WTC11 (cell line): ENCODE measurements around the gene EI24. TPM values are rescaled to one million over a fixed set of nuclear protein-coding genes. Genes with fewer than 3 reads are reported as not detected.

Experiments used
- ATF1 ChIP-seq: sonication (generic); formaldehyde crosslinking; IDR thresholded peaks from 2 replicates; pipeline ENCODE4 v1.8.1; 2023; ENCODE audit warnings: mild to moderate bottlenecking, moderate library complexity, missing genetic modification reagents
- ELF4 ChIP-seq: sonication (generic); formaldehyde crosslinking; IDR thresholded peaks from 2 replicates; pipeline ENCODE4 v1.8.1; 2022; ENCODE audit warnings: low read depth, mild to moderate bottlenecking, moderate library complexity, missing genetic modification reagents
- ETV6 ChIP-seq: sonication (generic); formaldehyde crosslinking; IDR thresholded peaks from 2 replicates; pipeline ENCODE4 v1.8.1; 2022; ENCODE audit warnings: mild to moderate bottlenecking, missing genetic modification reagents
- FOXP1 ChIP-seq: sonication (generic); formaldehyde crosslinking; IDR thresholded peaks from 2 replicates; pipeline ENCODE4 v1.8.0; 2022; ENCODE audit warnings: missing genetic modification reagents, mild to moderate bottlenecking, moderate library complexity, borderline replicate concordance
- JAZF1 ChIP-seq: fragments of 250-450 bp; sonication (Bioruptor Pico); IDR thresholded peaks from 2 replicates; pipeline ENCODE4 v1.9.0; 2021; ENCODE audit warnings: moderate library complexity, mild to moderate bottlenecking, inconsistent platforms
- JUN ChIP-seq: sonication (generic); formaldehyde crosslinking; IDR thresholded peaks from 2 replicates; pipeline ENCODE4 v1.8.0; 2023; ENCODE audit warnings: mild to moderate bottlenecking, missing genetic modification reagents
- NFE2L1 ChIP-seq: sonication (generic); formaldehyde crosslinking; IDR thresholded peaks from 2 replicates; pipeline ENCODE4 v1.8.1; 2023; ENCODE audit warnings: missing genetic modification reagents
- NFYB ChIP-seq: sonication (generic); formaldehyde crosslinking; conservative IDR thresholded peaks from 2 replicates; pipeline ENCODE4 v1.8.0; 2022; ENCODE audit warnings: low read depth, missing genetic modification reagents
- NR3C1 ChIP-seq: sonication (generic); formaldehyde crosslinking; conservative IDR thresholded peaks from 2 replicates; pipeline ENCODE4 v1.8.1; 2023; ENCODE audit warnings: low read depth, mild to moderate bottlenecking, missing genetic modification reagents
- ZNF317 ChIP-seq: sonication (generic); formaldehyde crosslinking; IDR thresholded peaks from 2 replicates; pipeline ENCODE4 v1.8.1; 2023; ENCODE audit warnings: low read depth, mild to moderate bottlenecking, moderate library complexity, missing genetic modification reagents, borderline replicate concordance
- ZNF396 ChIP-seq: fragments of 250-450 bp; sonication (Bioruptor Pico); IDR thresholded peaks from 2 replicates; pipeline ENCODE4 v1.8.0; 2021; ENCODE audit warnings: mild to moderate bottlenecking, moderate library complexity, borderline replicate concordance
- ZNF416 ChIP-seq: fragments of 250-450 bp; sonication (Bioruptor Pico); IDR thresholded peaks from 2 replicates; pipeline ENCODE4 v1.9.0; 2021; ENCODE audit warnings: mild to moderate bottlenecking, inconsistent platforms
- total RNA-seq: library from RNA; stranded (reverse); gene quantifications from 3 replicates; pipeline ENCODE4 v1.2.3, GENCODE V29; 2021
- TF ChIP-seq, protein P1 (sequence below): sonication (generic); formaldehyde crosslinking; IDR thresholded peaks from 2 replicates; pipeline ENCODE4 v1.8.0; 2022; ENCODE audit warnings: missing genetic modification reagents
- TF ChIP-seq, protein P2 (sequence below): sonication (generic); formaldehyde crosslinking; IDR thresholded peaks from 2 replicates; pipeline ENCODE4 v1.8.1; 2023; ENCODE audit warnings: mild to moderate bottlenecking, moderate library complexity, missing genetic modification reagents
- TF ChIP-seq, protein P3 (sequence below): sonication (generic); formaldehyde crosslinking; IDR thresholded peaks from 2 replicates; pipeline ENCODE4 v1.8.0; 2023; ENCODE audit warnings: mild to moderate bottlenecking, missing genetic modification reagents
- TF ChIP-seq, protein P4 (sequence below): fragments of 250-450 bp; sonication (Bioruptor Pico); IDR thresholded peaks from 2 replicates; pipeline ENCODE4 v1.9.0; 2021; ENCODE audit warnings: moderate library complexity, mild to moderate bottlenecking, inconsistent platforms, borderline replicate concordance
- TF ChIP-seq, protein P5 (sequence below): sonication (generic); formaldehyde crosslinking; IDR thresholded peaks from 2 replicates; pipeline ENCODE4 v1.8.1; 2022; ENCODE audit warnings: mild to moderate bottlenecking, moderate library complexity, missing genetic modification reagents
- TF ChIP-seq, protein P6 (sequence below): sonication (generic); formaldehyde crosslinking; IDR thresholded peaks from 2 replicates; pipeline ENCODE4 v1.8.1; 2022; ENCODE audit warnings: missing genetic modification reagents, borderline replicate concordance

Gene EI24
- total RNA-seq, 1 experiment from 2014 or later = 120 TPM

DNA sequence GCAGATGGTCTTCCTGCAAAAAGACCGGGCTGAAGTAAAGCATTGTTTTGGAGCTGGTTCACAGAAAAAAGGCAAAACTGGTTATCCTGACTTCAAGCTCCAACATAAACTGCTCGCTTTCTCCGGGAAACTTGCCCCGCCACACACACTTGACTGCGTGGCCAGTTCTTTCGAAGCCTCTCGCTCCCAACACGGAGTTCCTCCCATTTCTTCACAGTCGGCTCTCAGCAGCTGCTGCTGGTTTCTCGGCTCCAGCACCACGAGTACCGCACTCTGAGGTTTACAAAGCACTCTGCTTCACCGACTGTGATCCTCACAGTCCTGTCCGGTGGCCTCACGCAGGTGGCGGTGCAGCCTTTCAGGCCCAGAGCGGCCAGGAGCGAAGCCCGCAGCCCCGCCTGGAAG lies 56.0 kb downstream of the EI24 start (continued):
- TF ChIP-seq, protein P1, sequence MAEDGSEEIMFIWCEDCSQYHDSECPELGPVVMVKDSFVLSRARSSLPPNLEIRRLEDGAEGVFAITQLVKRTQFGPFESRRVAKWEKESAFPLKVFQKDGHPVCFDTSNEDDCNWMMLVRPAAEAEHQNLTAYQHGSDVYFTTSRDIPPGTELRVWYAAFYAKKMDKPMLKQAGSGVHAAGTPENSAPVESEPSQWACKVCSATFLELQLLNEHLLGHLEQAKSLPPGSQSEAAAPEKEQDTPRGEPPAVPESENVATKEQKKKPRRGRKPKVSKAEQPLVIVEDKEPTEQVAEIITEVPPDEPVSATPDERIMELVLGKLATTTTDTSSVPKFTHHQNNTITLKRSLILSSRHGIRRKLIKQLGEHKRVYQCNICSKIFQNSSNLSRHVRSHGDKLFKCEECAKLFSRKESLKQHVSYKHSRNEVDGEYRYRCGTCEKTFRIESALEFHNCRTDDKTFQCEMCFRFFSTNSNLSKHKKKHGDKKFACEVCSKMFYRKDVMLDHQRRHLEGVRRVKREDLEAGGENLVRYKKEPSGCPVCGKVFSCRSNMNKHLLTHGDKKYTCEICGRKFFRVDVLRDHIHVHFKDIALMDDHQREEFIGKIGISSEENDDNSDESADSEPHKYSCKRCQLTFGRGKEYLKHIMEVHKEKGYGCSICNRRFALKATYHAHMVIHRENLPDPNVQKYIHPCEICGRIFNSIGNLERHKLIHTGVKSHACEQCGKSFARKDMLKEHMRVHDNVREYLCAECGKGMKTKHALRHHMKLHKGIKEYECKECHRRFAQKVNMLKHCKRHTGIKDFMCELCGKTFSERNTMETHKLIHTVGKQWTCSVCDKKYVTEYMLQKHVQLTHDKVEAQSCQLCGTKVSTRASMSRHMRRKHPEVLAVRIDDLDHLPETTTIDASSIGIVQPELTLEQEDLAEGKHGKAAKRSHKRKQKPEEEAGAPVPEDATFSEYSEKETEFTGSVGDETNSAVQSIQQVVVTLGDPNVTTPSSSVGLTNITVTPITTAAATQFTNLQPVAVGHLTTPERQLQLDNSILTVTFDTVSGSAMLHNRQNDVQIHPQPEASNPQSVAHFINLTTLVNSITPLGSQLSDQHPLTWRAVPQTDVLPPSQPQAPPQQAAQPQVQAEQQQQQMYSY (CRISPR knock-in tag) = 0 out of 2 replicates have a peak, but pooled peaks have one; percentile 6
- TF ChIP-seq NFYB (CRISPR knock-in tag) (no peak), ZNF396 (CRISPR knock-in tag) (no peak), JAZF1 (CRISPR knock-in tag) (no peak), NFE2L1 (CRISPR knock-in tag) (no peak), ELF4 (no peak), ZNF317 (CRISPR knock-in tag) (no peak), ZNF416 (CRISPR knock-in tag) (peak; percentile 78; the same call in 1 of the 2 replicates), FOXP1 (CRISPR knock-in tag) (no peak), NR3C1 (CRISPR knock-in tag) (no peak), JUN (no peak), ETV6 (CRISPR knock-in tag) (no peak), ATF1 (CRISPR knock-in tag) (no peak)
- TF ChIP-seq, protein P2, sequence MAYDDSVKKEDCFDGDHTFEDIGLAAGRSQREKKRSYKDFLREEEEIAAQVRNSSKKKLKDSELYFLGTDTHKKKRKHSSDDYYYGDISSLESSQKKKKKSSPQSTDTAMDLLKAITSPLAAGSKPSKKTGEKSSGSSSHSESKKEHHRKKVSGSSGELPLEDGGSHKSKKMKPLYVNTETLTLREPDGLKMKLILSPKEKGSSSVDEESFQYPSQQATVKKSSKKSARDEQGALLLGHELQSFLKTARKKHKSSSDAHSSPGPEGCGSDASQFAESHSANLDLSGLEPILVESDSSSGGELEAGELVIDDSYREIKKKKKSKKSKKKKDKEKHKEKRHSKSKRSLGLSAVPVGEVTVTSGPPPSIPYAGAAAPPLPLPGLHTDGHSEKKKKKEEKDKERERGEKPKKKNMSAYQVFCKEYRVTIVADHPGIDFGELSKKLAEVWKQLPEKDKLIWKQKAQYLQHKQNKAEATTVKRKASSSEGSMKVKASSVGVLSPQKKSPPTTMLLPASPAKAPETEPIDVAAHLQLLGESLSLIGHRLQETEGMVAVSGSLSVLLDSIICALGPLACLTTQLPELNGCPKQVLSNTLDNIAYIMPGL (CRISPR knock-in tag) = no peak
- TF ChIP-seq, protein P3, sequence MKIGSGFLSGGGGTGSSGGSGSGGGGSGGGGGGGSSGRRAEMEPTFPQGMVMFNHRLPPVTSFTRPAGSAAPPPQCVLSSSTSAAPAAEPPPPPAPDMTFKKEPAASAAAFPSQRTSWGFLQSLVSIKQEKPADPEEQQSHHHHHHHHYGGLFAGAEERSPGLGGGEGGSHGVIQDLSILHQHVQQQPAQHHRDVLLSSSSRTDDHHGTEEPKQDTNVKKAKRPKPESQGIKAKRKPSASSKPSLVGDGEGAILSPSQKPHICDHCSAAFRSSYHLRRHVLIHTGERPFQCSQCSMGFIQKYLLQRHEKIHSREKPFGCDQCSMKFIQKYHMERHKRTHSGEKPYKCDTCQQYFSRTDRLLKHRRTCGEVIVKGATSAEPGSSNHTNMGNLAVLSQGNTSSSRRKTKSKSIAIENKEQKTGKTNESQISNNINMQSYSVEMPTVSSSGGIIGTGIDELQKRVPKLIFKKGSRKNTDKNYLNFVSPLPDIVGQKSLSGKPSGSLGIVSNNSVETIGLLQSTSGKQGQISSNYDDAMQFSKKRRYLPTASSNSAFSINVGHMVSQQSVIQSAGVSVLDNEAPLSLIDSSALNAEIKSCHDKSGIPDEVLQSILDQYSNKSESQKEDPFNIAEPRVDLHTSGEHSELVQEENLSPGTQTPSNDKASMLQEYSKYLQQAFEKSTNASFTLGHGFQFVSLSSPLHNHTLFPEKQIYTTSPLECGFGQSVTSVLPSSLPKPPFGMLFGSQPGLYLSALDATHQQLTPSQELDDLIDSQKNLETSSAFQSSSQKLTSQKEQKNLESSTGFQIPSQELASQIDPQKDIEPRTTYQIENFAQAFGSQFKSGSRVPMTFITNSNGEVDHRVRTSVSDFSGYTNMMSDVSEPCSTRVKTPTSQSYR = peak; percentile 15; the same call in 1 of the 2 replicates
- TF ChIP-seq, protein P4, sequence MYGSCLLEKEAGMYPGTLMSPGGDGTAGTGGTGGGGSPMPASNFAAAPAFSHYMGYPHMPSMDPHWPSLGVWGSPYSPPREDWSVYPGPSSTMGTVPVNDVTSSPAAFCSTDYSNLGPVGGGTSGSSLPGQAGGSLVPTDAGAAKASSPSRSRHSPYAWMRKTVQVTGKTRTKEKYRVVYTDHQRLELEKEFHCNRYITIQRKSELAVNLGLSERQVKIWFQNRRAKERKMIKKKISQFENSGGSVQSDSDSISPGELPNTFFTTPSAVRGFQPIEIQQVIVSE = no peak
- TF ChIP-seq, protein P5, sequence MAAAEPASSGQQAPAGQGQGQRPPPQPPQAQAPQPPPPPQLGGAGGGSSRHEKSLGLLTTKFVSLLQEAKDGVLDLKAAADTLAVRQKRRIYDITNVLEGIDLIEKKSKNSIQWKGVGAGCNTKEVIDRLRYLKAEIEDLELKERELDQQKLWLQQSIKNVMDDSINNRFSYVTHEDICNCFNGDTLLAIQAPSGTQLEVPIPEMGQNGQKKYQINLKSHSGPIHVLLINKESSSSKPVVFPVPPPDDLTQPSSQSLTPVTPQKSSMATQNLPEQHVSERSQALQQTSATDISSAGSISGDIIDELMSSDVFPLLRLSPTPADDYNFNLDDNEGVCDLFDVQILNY (CRISPR knock-in tag) = no peak
- TF ChIP-seq, protein P6, sequence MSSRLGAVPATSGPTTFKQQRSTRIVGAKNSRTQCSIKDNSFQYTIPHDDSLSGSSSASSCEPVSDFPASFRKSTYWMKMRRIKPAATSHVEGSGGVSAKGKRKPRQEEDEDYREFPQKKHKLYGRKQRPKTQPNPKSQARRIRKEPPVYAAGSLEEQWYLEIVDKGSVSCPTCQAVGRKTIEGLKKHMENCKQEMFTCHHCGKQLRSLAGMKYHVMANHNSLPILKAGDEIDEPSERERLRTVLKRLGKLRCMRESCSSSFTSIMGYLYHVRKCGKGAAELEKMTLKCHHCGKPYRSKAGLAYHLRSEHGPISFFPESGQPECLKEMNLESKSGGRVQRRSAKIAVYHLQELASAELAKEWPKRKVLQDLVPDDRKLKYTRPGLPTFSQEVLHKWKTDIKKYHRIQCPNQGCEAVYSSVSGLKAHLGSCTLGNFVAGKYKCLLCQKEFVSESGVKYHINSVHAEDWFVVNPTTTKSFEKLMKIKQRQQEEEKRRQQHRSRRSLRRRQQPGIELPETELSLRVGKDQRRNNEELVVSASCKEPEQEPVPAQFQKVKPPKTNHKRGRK (CRISPR knock-in tag) = no peak
